Measurements from ENCODE around the gene DRAP1. TPM values are rescaled to one million over a fixed set of nuclear protein-coding genes. Genes with fewer than 3 reads are reported as not detected.

Gene DRAP1
- total RNA-seq, 2 donors from 2014 or later = 83.8 to 103 TPM

- Histone ChIP-seq H3K9ac (ENCODE audit: extremely low read depth, low read length, poor library complexity, severe bottlenecking) (no peak overlapping the region), H3K9me3 (ENCODE audit: control insufficient read depth, low read length) (no peaks in the 10 kb centered on the region), H3K36me3 (ENCODE audit: control insufficient read depth, insufficient read depth, low read length) (peaks cover 39% of the 10 kb centered on the region), H3K4me1 (ENCODE audit: control insufficient read depth, insufficient read depth, low read length) (no peaks in the 10 kb centered on the region), H3K4me3 (ENCODE audit: low read length) (no peak overlapping the region), H3K27me3 (ENCODE audit: control insufficient read depth, insufficient read depth, low read length, poor library complexity, severe bottlenecking) (no peaks in the 10 kb centered on the region), H3K27ac (ENCODE audit: low read depth, low read length) (no peak overlapping the region)
- Mint-ChIP-seq H3K4me3 (no peak overlapping the region), H3K4me1 (peaks cover 18% of the 10 kb centered on the region), H3K9me3 (no peaks in the 10 kb centered on the region), H3K36me3 (ENCODE audit: low read depth) (peaks cover 44% of the 10 kb centered on the region), H3K27ac (no peak overlapping the region), H3K27me3 (ENCODE audit: insufficient read depth) (peaks cover 1% of the 10 kb centered on the region)
- TF ChIP-seq CTCF (conservative IDR thresholded peaks at IDR 0.05) = no peak
- 91 to 94% methylated on average over 28 of the region's 28 CpGs for WGBS, 2 experiments (ENCODE audit: insufficient coverage in 1 of 2, insufficient read length in 1 of 2)
- DNase-seq = no peak
Measured at GRCh38 chr11:65883786-65884715, 35.2 kb upstream of the DRAP1 start.

- Histone ChIP-seq H3K36me3 (ENCODE audit: control insufficient read depth, insufficient read depth, low read length) (peaks cover 39% of the 10 kb centered on the region), H3K4me1 (ENCODE audit: control insufficient read depth, insufficient read depth, low read length) (no peaks in the 10 kb centered on the region), H3K27ac (ENCODE audit: low read depth, low read length) (no peak overlapping the region), H3K4me3 (ENCODE audit: low read length) (no peak overlapping the region), H3K27me3 (ENCODE audit: control insufficient read depth, insufficient read depth, low read length, poor library complexity, severe bottlenecking) (no peaks in the 10 kb centered on the region), H3K9me3 (ENCODE audit: control insufficient read depth, low read length) (no peaks in the 10 kb centered on the region), H3K9ac (ENCODE audit: extremely low read depth, low read length, poor library complexity, severe bottlenecking) (no peak overlapping the region)
- Mint-ChIP-seq H3K36me3 (ENCODE audit: low read depth) (peaks cover 44% of the 10 kb centered on the region), H3K4me1 (peaks cover 23% of the 10 kb centered on the region), H3K27me3 (ENCODE audit: insufficient read depth) (peaks cover 8% of the 10 kb centered on the region), H3K27ac (no peak overlapping the region), H3K4me3 (no peak overlapping the region), H3K9me3 (no peaks in the 10 kb centered on the region)
- WGBS, 2 experiments (ENCODE audit: insufficient coverage in 1 of 2, insufficient read length in 1 of 2) = 38% methylated on average over 9 of the region's 9 CpGs; no CpG with 5 or more reads in 1 of the 2 experiments
- DNase-seq = peak; percentile 94
- TF ChIP-seq CTCF (conservative IDR thresholded peaks at IDR 0.05) = peak; percentile 100
Measured at GRCh38 chr11:65884716-65885092, 34.5 kb upstream of the DRAP1 start.

- WGBS, 2 experiments (ENCODE audit: insufficient coverage in 1 of 2, insufficient read length in 1 of 2) = 96 to 97% methylated on average over 6 to 7 of the region's 7 CpGs
- Histone ChIP-seq H3K4me3 (ENCODE audit: low read length) (no peak overlapping the region), H3K9ac (ENCODE audit: extremely low read depth, low read length, poor library complexity, severe bottlenecking) (no peak overlapping the region), H3K27me3 (ENCODE audit: control insufficient read depth, insufficient read depth, low read length, poor library complexity, severe bottlenecking) (no peaks in the 10 kb centered on the region), H3K36me3 (ENCODE audit: control insufficient read depth, insufficient read depth, low read length) (peaks cover 39% of the 10 kb centered on the region), H3K4me1 (ENCODE audit: control insufficient read depth, insufficient read depth, low read length) (no peaks in the 10 kb centered on the region), H3K27ac (ENCODE audit: low read depth, low read length) (no peak overlapping the region), H3K9me3 (ENCODE audit: control insufficient read depth, low read length) (no peaks in the 10 kb centered on the region)
- Mint-ChIP-seq H3K4me3 (no peak overlapping the region), H3K36me3 (ENCODE audit: low read depth) (peaks cover 44% of the 10 kb centered on the region), H3K27ac (no peak overlapping the region), H3K4me1 (peaks cover 28% of the 10 kb centered on the region), H3K27me3 (ENCODE audit: insufficient read depth) (peaks cover 13% of the 10 kb centered on the region), H3K9me3 (no peaks in the 10 kb centered on the region)
- no peak for TF ChIP-seq CTCF (conservative IDR thresholded peaks at IDR 0.05)
- no peak for DNase-seq
Measured at GRCh38 chr11:65885231-65885630, 34.0 kb upstream of the DRAP1 start.

Data from endodermal cell (in vitro differentiated cells).